ENCODE measurements around the gene TYRO3.

The TYRO3 gene

DNA sequence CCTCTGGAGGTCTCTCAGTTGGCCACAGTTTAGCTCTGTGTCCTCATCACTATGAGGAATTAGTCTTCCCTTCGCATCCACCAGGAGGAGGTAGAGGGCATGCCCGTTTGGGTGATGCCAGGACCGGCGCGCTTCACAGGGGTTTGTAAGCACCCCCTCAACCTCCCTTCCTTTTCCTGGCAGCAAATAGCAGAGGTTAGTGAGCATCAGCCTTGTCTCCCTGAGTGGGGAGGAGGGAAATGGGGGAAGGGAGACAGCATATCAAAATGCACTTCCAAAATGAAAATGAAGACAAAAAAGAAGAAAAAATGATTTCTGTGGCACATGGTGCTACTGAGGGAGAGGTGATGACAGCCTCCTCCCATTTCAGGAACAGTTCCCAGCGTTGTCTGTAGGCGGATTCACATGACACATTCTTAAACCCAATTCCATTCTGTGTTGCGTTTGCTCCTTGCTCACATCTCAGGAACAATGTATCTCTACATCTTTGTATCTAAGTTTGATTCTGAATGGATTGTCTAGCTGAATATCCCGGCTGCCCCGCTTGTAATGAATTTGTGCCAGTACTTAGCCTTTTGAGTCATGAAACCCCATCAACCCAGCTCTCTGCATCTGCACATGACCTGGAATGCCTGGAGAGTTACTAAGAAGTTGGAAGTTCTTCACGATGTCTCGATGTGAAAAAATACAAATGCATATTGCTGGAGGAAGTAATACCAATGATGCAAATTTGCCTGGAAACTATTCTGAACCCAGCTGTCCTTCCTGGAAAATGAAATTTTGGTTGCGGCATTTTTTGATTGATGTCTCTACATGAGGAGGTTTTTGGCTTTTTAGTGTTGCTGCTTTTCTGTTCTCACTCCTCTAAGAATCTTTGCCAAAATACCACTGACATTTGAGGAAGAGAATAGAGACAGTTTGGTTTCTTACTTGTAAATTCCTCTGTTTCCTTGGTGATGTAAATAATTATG is 45.2 kb downstream of the TYRO3 start:
- DNase-seq (ENCODE audit: low read depth in 2 of 2): peak in 1 of 2 donors; percentile 34

DNA sequence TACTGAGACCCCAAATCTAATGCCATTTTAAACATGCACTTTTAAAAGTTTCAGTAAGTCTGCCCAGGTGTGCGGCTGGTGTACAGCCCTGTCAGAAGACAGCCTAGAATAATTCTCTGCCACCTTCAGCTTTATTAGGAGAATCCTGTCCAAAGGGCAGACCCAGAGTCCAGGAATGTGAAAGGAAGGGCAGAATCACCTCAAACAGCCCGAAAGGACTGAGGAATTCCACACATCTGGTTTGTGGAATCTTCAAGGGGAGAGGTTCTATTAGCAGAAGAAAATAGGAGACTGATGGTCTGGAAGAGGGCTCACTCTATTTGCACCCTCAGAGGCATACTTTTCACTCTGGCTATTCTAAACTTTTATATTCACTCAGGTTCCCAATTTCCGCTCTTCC is 46.6 kb downstream of the TYRO3 start:
- no peak for DNase-seq (ENCODE audit: low read depth in 2 of 2)

DNA sequence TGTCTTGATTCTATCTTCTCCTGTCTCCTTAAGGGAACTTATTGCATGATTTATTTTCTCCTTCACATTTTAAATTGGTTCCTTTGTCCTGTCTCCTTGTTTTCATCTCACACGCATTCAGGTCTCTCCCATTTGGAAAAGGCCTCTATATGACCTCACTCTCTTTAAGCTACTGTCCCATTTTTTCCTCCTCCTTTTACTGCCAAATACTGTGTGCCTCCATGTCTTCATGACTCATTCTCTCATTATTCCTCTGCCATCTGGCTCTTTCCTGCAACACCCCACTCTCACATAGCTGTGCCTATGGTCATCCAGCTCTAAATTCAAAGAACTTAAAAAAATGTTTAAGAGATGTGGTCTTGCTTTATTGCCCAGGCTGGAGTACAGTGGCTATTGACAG is 48.0 kb downstream of the TYRO3 start:
- no peak for DNase-seq (ENCODE audit: low read depth in 2 of 2)

DNA sequence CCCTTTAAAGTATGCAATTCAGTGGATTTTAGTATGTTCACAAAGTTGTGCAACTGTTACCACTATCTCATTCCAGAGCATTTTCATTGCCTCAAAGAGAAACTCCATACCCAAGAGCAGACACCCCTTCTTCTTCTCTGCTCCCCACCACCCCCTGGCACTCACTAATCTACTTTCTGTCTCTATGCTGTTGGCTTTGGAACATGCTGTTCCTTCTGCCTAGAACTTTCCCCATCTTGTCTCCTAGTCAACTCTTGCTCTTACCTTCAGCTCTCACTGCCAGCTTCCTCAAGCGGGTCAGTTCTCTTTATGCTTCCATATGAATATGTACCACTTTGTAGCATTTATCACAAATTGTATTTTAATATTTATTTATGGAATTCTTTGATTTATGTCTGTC is 50.1 kb downstream of the TYRO3 start:
- no peak for DNase-seq (ENCODE audit: low read depth in 2 of 2)

DNA sequence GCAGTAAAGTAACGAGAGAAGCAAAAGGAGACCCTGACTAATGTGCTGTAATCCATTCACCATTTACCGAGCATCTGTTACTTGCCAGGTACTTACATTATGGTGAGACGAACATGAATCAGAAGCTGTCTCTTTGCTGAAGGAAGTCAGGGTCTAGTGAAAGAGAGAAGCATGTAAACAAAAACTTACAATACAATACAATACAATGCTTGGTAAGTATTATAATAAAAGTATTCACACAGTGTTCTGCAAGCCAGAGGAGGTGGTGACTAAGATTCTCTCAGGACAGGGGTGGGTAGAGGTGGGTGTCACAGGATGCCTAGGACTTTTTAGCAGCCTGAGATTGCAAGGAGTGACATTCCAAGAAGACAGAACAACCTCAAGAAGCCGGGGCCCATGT is 51.0 kb downstream of the TYRO3 start:
- no peak for DNase-seq (ENCODE audit: low read depth in 2 of 2)

DNA sequence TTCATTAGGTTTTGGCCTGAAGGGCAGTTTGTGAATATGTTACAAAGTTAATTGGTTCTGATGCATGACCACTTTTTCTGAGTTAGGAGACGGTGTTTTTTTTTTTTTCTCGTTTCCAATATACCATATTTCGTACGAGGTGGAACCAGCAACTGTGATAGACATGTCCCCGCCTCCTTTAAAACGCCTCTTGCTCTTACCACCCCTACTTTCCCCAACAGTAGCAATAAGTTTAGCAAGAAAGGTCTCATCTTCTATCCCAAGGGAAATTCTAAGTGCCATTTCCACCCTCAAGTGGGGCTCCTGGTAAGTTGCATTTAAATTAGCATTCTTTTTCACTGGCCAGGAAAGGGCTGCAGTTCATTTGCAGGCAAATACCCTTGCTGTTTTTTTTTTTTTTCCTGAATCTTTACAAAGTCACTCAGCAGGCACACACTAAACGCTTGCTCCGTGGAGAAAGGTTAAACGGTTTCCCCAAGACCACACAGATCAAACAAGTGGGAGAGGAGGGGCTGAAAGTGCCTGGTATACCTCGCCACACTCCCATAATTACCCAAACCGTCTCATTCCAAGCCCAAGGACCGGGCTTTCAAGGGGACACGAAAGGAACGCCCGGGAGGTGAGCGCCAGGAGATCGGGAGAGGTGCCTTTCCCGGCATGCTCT is 61.7 kb downstream of the TYRO3 start:
- DNase-seq (ENCODE audit: low read depth in 2 of 2): no peak

DNA sequence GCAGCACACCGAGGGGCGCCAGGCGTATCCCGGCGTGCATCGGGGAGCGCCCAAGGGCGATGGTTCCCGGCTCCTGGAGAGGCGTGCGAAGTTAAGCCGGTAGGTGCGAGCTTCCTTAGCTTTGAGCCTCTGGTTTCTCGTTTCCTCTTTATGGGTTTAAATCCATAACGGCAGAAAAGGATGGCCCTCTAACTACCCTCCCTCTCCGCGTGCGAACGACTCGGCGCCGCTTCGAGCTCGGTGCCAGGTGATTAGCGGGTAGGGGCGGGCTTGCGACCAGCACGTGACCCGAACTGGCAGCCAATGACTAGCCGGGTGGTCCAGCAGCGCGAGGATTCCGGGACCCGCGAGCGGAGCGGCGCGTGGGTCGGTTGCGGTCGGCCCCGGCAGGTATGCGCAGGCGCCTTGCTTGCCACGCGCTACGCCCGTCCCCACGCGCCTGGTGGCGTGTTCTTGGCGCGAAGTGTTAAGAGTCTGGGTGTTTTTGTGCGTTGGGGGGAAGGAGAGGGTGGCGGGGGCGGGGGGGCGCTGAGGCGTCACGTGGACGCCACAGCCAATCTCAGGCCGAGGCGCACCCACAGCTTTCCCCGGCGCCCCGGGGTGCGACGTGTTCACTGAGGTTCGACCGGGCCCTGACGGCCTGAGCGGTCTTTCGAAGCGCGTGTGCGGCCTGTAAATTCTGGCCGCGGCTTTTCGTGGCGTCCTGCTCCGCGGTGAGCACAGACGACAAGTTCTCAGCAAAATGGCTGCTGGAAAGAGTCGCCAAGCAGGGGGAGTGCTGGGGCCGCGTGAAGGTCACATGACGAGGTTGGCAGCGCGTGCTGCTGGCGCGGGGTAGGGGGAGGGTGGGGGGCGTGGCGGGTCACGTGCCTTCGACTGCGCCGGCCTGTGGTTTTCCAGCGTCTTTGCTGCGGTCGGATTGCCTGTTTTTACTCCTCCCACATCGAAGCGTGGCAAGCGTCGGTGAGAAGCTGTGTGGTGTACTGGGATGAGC is 62.5 kb downstream of the TYRO3 start:
- DNase-seq (ENCODE audit: low read depth in 2 of 2): peak; percentile 49 to 63

DNA sequence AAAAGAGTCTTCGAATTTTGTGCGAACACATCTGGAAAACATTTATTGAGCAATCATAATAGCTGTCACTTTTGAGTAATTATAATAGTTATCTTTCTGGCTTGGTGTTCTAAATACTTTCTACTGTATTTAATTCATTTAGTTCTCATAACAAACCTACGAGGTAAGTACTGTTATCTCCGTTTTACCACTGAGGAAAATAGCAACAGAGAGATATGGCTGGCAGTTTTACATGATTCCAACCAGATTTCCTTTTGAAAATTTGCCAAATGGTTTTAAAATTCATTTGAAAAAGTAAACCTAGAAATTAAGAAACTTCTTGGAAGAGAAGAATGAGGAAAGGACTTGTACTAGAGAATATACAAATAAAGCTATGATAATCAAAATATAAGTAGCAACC is 63.9 kb downstream of the TYRO3 start:
- no peak for DNase-seq (ENCODE audit: low read depth in 2 of 2)

DNA sequence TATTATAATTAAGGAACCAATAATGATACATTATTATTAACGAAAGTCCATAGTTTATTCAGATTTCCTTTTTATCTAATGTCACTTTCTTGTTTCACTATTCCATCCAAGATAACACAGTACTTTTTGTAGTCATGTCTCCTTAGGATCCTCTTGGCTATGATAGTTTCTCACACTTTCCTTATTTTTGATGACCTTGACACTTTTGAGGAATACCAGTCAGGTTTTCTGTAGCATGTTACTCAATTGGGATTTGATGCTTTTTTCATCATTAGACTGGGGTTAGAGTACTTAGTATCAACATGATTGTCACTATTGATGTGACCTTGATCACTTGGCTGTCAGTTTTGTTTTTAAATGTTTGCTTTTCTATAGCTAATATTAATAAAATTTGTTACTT is 68.2 kb downstream of the TYRO3 start:
- DNase-seq (ENCODE audit: low read depth in 2 of 2): no peak

DNA sequence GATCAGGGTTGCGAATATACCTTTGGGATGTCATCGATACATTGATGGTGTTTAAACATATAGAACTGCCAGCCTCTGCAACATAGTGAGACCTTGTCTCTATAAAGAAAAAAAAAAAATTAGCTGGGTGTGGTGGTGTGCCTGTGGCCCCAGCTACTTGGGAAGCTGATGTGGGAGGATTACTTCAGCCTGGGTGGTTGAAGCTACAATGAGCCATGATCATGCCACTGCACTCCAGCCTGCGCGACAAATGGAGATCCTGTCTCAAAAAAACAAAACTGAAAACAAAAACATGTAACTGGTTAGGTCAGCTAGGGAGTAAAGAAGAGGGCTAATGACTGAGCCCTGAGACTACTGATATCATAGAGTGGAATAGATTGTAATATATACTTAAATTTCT is 70.5 kb downstream of the TYRO3 start:
- no peak for DNase-seq (ENCODE audit: low read depth in 2 of 2)

DNA sequence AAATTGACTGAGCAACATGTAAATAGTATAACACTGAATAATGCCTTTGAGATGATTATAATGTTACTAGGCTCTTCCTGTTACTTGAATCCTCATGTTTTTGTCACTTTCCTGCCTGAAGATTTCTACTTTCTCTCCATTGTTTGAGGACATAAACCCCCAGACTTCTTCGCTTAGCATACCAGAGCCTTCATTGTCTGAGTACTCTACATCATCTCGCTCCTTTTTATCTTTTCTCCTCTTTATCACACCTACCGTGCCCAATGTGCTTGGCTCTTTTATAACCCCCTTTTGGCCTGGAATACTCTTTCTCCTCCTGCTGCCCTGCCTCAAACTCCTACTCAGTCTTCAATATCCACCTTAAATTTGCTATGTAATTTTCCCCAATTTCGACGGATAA is 70.9 kb downstream of the TYRO3 start:
- DNase-seq (ENCODE audit: low read depth in 2 of 2): no peak

DNA sequence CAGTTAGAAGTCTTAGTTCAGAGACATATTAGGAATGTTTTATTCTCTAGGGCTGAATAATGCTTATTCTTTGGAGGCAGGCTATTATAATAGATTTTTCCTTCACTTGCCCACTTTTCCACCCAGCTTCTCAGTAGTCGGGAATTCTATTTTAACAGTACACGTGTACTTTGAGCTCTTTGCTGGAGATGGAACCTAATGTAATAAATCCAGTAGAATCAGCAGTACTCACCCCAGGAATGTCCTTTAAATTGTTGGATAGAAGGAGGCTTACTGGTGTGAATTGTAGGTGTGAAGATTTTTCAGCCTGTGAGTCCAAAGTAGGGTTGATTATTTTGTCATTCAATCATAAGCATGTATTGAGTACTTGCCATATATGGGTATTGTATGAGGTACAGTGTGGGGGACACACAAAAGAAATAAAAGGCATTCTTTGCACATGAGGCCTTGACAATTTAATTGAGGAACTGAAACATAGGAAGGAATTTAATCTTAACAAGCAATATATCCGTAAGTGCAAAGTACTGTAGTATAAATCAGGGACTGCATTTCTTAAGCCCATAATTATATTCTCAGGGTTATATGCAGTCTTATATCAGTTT is 71.7 kb downstream of the TYRO3 start:
- DNase-seq (ENCODE audit: low read depth in 2 of 2): no peak

DNA sequence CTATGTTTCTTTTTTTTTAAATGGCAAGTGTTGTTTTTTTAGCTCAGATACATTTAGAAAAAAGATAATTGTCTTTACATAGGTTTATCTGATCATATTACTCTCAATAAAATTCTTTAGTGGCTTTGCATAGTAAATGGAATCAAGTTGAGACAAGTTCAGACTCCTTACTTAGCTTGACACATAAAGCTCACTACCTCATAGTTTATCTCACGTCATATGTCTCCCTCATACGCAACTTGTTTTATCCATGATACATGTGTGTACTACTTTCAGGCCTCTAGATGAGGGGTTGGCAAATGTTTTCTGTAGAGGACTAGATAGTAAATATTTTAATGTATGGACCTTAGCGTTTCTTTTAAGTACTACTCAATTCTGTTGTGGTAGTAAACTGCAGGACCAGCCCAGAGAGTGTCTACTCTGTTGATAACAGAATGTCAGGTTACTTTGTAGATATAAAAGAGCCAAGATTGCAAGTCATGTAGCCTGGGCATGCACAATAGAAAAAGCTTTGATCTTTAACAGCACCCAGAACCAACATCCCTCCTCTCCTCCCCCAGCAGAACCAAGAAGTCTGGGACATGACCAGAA is 73.0 kb downstream of the TYRO3 start:
- no peak for DNase-seq (ENCODE audit: low read depth in 2 of 2)

Measured in stimulated activated CD8-positive, alpha-beta memory T cell treated with anti-CD3 and anti-CD28 coated beads, Interleukin-2, amount 100 ng/mL, for 1 hour (primary cell).